Left ventricle myocardium inferior (tissue), 1 donor: ENCODE results near the gene POFUT2. TPM values are rescaled to one million over a fixed set of nuclear protein-coding genes. Genes with fewer than 3 reads are reported as not detected.

Source experiments
- DNase-seq: peaks from one replicate; pipeline ENCODE4 v3.0.0-alpha.2; 2020
- H3K27ac ChIP-seq: fragments of 200-600 bp; replicated peaks from 2 replicates; pipeline ENCODE4 v1.8.0; 2021
- H3K27me3 ChIP-seq: fragments of 200-600 bp; 2 replicates; pipeline ENCODE4 v1.8.0; 2021; ENCODE audit warnings: low read depth
- H3K36me3 ChIP-seq: fragments of 200-600 bp; 2 replicates; pipeline ENCODE4 v1.8.0; 2021
- H3K4me1 ChIP-seq: fragments of 200-600 bp; 2 replicates; pipeline ENCODE4 v1.8.0; 2021
- H3K4me3 ChIP-seq: fragments of 200-600 bp; 2 replicates; pipeline ENCODE4 v1.8.0; 2021; ENCODE audit warnings: mild to moderate bottlenecking, moderate library complexity
- H3K9me3 ChIP-seq: fragments of 200-600 bp; replicated peaks from 2 replicates; pipeline ENCODE4 v1.8.0; 2021
- intact Hi-C: fragments of 100-400 bp; cut with micrococcal nuclease; formaldehyde crosslinking; loops from one replicate; pipeline ENCODE4 v1.11.0; 2022
- total RNA-seq: library from RNA; stranded (reverse); fragmentation: NEBNext Ultra II Directional; extraction: Animal tissue kit (Norgen Biotek cat#: 25700); gene quantifications from one replicate; pipeline ENCODE4 v1.2.1, GENCODE V29; 2021
- TF ChIP-seq, protein P1 (sequence below): fragments of 200-600 bp; IDR thresholded peaks from 2 replicates; pipeline ENCODE4 v1.8.0; 2021; ENCODE audit warnings: antibody characterized with exemption, mild to moderate bottlenecking, borderline replicate concordance
- donor health status: DM: no; HTN: yes; CAD: no; lungs with severe emphysema.

POFUT2 gene
- total RNA-seq, 1 donor from 2014 or later = 20.9 TPM

DNA sequence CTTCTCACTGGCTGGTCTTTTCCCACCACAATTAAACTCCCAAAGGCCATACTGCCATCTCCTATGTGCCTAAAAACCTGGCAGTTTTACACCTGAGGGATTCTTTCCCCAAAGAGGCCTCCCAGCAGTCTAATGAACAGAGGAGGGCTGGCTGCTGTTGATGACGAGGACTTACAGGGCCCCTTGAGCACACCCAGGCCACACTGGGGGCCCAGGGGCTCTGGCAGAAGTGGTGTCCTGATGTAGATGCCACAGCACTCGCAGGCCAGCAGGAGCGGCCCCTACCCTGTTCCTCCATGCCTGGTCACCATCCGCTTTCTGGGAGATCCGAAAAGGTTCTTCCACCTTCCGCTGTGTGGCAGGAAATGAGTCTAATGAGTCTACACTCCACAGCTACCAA is 24.2 kb downstream of the POFUT2 start:
- intact Hi-C loops = no loop called here
- Histone ChIP-seq H3K36me3 (peaks cover 54% of the 10 kb centered on the region), H3K9me3 (no peaks in the 10 kb centered on the region), H3K27me3 (peaks cover 4% of the 10 kb centered on the region), H3K4me3 (no peak overlapping the region), H3K4me1 (peaks cover 8% of the 10 kb centered on the region), H3K27ac (no peak overlapping the region)
- TF ChIP-seq, protein P1, sequence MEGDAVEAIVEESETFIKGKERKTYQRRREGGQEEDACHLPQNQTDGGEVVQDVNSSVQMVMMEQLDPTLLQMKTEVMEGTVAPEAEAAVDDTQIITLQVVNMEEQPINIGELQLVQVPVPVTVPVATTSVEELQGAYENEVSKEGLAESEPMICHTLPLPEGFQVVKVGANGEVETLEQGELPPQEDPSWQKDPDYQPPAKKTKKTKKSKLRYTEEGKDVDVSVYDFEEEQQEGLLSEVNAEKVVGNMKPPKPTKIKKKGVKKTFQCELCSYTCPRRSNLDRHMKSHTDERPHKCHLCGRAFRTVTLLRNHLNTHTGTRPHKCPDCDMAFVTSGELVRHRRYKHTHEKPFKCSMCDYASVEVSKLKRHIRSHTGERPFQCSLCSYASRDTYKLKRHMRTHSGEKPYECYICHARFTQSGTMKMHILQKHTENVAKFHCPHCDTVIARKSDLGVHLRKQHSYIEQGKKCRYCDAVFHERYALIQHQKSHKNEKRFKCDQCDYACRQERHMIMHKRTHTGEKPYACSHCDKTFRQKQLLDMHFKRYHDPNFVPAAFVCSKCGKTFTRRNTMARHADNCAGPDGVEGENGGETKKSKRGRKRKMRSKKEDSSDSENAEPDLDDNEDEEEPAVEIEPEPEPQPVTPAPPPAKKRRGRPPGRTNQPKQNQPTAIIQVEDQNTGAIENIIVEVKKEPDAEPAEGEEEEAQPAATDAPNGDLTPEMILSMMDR = no peak
- DNase-seq = no peak

DNA sequence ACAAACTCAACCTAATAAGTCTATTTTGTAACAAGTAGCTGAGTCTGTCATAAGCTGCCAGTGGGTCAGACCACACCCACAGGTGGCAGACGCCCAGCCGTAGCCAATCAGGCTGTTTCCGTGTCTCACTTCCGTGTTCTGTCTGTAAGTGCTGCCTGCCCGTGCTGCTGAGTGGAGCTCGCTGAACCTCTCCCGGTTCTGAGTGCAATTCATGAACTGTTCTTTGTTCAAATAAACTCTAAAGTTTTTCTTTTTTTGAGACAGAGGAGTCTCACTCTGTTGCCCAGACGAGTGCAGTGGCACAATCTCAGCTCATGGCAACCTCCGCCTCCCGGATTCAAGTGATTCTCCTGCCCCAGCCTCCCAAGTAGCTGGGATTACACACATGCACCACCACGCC is 25.1 kb downstream of the POFUT2 start:
- no peak overlapping the region for H3K27ac ChIP-seq
- H3K4me3 ChIP-seq = no peak overlapping the region
- no peaks in the 10 kb centered on the region for H3K9me3 ChIP-seq
- intact Hi-C loops = no loop called here
- H3K36me3 ChIP-seq = peaks cover 49% of the 10 kb centered on the region
- H3K4me1 ChIP-seq = peaks cover 11% of the 10 kb centered on the region
- DNase-seq = no peak
- TF ChIP-seq, protein P1 = no peak
- H3K27me3 ChIP-seq = peaks cover 10% of the 10 kb centered on the region

DNA sequence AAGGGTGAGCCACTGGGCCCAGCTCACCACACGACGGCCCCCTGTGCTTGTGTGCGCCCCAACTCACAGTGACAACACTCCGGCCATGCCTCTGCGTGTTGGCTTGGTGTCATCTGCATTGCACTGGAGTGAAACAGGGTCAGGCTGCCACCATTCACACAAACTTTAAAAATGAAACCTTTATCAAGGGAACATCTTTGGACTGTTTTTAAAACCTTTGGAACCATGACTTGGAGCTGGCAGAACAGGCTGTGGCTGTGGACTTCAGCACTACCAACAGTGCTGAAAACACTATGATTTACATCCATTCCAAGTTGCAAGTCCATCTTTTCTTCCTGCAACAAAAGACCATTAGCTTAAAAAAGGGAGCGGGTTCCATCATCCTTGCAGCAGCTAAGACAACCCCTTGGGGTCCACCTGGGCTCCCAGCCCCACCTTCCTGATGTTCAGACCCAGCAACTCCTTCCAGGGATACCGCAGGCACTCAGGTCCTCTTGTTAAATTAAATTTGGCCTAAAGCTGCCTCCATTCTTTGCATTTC is 25.6 kb downstream of the POFUT2 start:
- H3K36me3 ChIP-seq = peaks cover 44% of the 10 kb centered on the region
- H3K27me3 ChIP-seq = peaks cover 15% of the 10 kb centered on the region
- TF ChIP-seq, protein P1 = no peak
- intact Hi-C loops = no loop called here
- H3K27ac ChIP-seq = no peak overlapping the region
- H3K4me3 ChIP-seq = no peak overlapping the region
- H3K9me3 ChIP-seq = no peaks in the 10 kb centered on the region
- peaks cover 16% of the 10 kb centered on the region for H3K4me1 ChIP-seq
- DNase-seq = no peak

DNA sequence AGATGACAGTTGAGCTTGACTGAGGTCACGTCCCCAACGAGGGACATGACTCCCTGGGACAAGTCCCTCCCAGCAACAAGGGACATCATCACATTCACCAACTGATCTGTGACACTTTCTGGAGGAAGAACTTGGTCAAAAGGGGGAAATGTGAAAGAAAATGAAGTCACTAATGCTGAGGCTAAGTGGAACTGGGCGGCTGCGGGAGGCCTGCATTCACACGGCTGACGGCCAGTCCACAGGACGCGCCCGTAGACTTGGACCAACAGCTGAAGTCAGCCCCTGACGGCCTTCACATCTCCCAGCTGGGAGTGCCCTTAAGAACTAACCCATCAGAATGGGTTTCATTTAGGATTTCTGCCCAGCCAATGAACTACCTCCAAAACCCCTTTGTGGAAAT is 26.6 kb downstream of the POFUT2 start:
- DNase-seq = no peak
- peaks cover 23% of the 10 kb centered on the region for H3K4me1 ChIP-seq
- intact Hi-C loops = no loop called here
- TF ChIP-seq, protein P1 = no peak
- H3K9me3 ChIP-seq = no peaks in the 10 kb centered on the region
- no peak overlapping the region for H3K4me3 ChIP-seq
- no peak overlapping the region for H3K27ac ChIP-seq
- H3K36me3 ChIP-seq = peaks cover 34% of the 10 kb centered on the region
- peaks cover 25% of the 10 kb centered on the region for H3K27me3 ChIP-seq

DNA sequence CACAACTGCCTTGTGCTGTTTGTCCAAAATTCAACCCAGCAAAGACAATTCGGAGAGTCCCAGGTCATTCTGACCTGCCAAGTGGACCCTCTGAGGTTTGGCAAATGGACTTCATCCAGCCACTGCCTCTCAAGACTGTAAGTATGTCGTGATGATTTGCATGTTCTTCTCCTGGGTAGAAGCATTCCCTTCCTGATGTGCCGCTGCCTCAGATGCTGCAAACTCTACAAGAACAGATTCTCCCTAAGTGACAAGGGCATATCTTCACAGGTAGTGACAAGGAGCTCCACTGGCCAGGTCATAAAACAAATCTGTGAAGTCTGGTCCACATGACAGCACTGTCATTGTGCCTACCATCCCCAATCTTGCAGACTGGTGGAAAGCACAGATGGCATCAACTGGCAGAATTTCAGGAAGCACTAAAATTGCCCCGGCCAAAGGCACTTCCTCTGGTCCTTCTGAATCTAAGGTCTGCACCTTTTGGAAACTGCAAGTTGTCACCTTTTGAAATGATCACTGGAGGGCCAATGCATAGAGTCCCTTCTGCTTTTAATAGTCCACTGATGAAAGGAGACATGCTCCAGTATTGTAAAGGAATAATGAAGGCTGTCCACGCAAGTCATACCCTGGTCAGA is 27.4 kb downstream of the POFUT2 start:
- peaks cover 26% of the 10 kb centered on the region for H3K36me3 ChIP-seq
- H3K4me3 ChIP-seq = no peak overlapping the region
- no peaks in the 10 kb centered on the region for H3K9me3 ChIP-seq
- intact Hi-C loops = no loop called here
- H3K27ac ChIP-seq = no peak overlapping the region
- peaks cover 33% of the 10 kb centered on the region for H3K27me3 ChIP-seq
- TF ChIP-seq, protein P1 = no peak
- DNase-seq = no peak
- H3K4me1 ChIP-seq = peaks cover 23% of the 10 kb centered on the region
